HepG2 (cell line): ENCODE results near the gene KLK10. TPM values are rescaled to one million over a fixed set of nuclear protein-coding genes. Genes with fewer than 3 reads are reported as not detected.
A peak's percentile ranks its signal among the peaks of the same experiment; 100 is the strongest.

Experiments used
- ATAC-seq: fragments of 200-7000 bp; cut with Tn5 transposase; 3 replicates; pipeline ENCODE4 v1.9.1; 2020; ENCODE audit warnings: mild to moderate bottlenecking, moderate library complexity
- BruUV-seq: library from RNA; stranded (reverse); fragments of 400-500 nt; replicated peaks from 2 replicates; lab custom pipeline; 2021; lab: Mats Ljungman, UMichigan
- CTCF ChIA-PET: fragments of 300-600 bp; formaldehyde crosslinking; extraction: SDS; loops from one replicate; lab custom pipeline; 2021; ENCODE audit warnings: low total read pairs, inconsistent platforms, low intra/inter-chr PET ratio; lab: Yijun Ruan, JAX
- POLR2A ChIA-PET: fragments of 350-600 bp; sonication (Branson Sonifier 250); formaldehyde crosslinking; loops from one replicate; lab custom pipeline; 2020; ENCODE audit warnings: antibody characterized with exemption, inconsistent platforms; lab: Yijun Ruan, JAX
- DNase-seq: peaks from one replicate; pipeline ENCODE4 v3.0.0-alpha.2; 2015; ENCODE audit warnings: low spot score
- FAIRE-seq: peaks from 3 replicates; lab custom pipeline; 2011; peaks lifted over from hg19 to GRCh38; lab: Jason Lieb, UNC
- H2AFZ ChIP-seq: one replicate; pipeline ENCODE4 v1.6.1; 2011; ENCODE audit warnings: low read length, inconsistent platforms
- H3K27ac ChIP-seq: fragments of 300-600 bp; 3 replicates; pipeline ENCODE4 v1.8.0; 2011; ENCODE audit warnings: mixed run types, mild to moderate bottlenecking, mixed read lengths, low read length, inconsistent platforms; ENCODE audit not compliant: insufficient read depth; ENCODE audit errors: extremely low read length
- H3K27me3 ChIP-seq, 2 experiments: fragments of 200-600 bp in 1 of 2; 2 replicates in 1 of 2; 3 replicates in 1 of 2; pipeline versions ENCODE4 v1.6.0 to v1.8.0; 2011; ENCODE audit warnings: low read length in 2 of 2, mild to moderate bottlenecking in 2 of 2, moderate library complexity in 2 of 2, inconsistent platforms in 1 of 2; ENCODE audit not compliant: insufficient read depth in 2 of 2, control insufficient read depth in 1 of 2
- H3K36me3 ChIP-seq, 2 experiments: fragments of 200-600 bp in 1 of 2; replicated peaks in 1 of 2; 2 replicates in 1 of 2; 3 replicates in 1 of 2; pipeline versions ENCODE4 v1.5.1 to v1.8.0; 2011; ENCODE audit warnings: low read length in 2 of 2, inconsistent platforms in 1 of 2; ENCODE audit not compliant: insufficient read depth in 2 of 2, control insufficient read depth in 1 of 2
- H3K4me1 ChIP-seq: 2 replicates; pipeline ENCODE4 v1.5.1; 2012; ENCODE audit warnings: low read length, inconsistent platforms; ENCODE audit not compliant: insufficient read depth
- H3K4me2 ChIP-seq: 2 replicates; pipeline ENCODE4 v1.6.0; 2011; ENCODE audit warnings: low read depth, low read length, inconsistent platforms
- H3K4me3 ChIP-seq, 3 experiments: fragments of 200-600 bp in 1 of 3; sonication (generic), shearing (Covaris generic) in 1 of 3; replicated peaks in 1 of 3; 2 replicates each; pipeline ENCODE4 v1.5.1; 2011 to 2016; ENCODE audit warnings: low read length in 3 of 3, inconsistent platforms in 2 of 3, low read depth in 2 of 3, mild to moderate bottlenecking in 2 of 3, control low read depth in 1 of 3, mixed read lengths in 1 of 3; ENCODE audit not compliant: insufficient read depth in 1 of 3
- H3K79me2 ChIP-seq: one replicate; pipeline ENCODE4 v1.6.1; 2011; ENCODE audit warnings: low read length, inconsistent platforms; ENCODE audit not compliant: insufficient read depth
- H3K9ac ChIP-seq: 2 replicates; pipeline ENCODE4 v1.6.0; 2011; ENCODE audit warnings: mild to moderate bottlenecking, low read depth, low read length, inconsistent platforms; ENCODE audit not compliant: insufficient read depth
- H3K9me3 ChIP-seq: 2 replicates; pipeline ENCODE4 v1.5.1; 2012; ENCODE audit warnings: mild to moderate bottlenecking, low read length
- H4K20me1 ChIP-seq: 2 replicates; pipeline ENCODE4 v1.6.0; 2011; ENCODE audit warnings: inconsistent platforms, mild to moderate bottlenecking, low read length, moderate library complexity; ENCODE audit not compliant: insufficient read depth
- BATF2 ChIP-seq: sonication (generic); formaldehyde crosslinking; IDR thresholded peaks from 2 replicates; pipeline ENCODE4 v1.8.0; 2022; ENCODE audit warnings: mild to moderate bottlenecking, missing genetic modification reagents, moderate library complexity
- FLYWCH1 ChIP-seq: sonication (generic); formaldehyde crosslinking; IDR thresholded peaks from 2 replicates; pipeline ENCODE4 v1.8.1; 2023; ENCODE audit warnings: mild to moderate bottlenecking, missing genetic modification reagents
- HHEX ChIP-seq: IDR thresholded peaks from 2 replicates; pipeline ENCODE4 v1.6.1; 2016; ENCODE audit warnings: control low read depth
- JUN ChIP-seq: sonication (generic); formaldehyde crosslinking; IDR thresholded peaks from 2 replicates; pipeline ENCODE4 v1.4.0; 2020; ENCODE audit warnings: mild to moderate bottlenecking, missing genetic modification reagents
- NFYB ChIP-seq: sonication (generic); formaldehyde crosslinking; IDR thresholded peaks from 2 replicates; pipeline ENCODE4 v1.4.0; 2020; ENCODE audit warnings: missing genetic modification reagents
- POLR2AphosphoS2 ChIP-seq: IDR thresholded peaks from 2 replicates; pipeline ENCODE4 v1.6.1; 2011; ENCODE audit warnings: low read depth, low read length, improper control_type of control experiment
- RERE ChIP-seq: IDR thresholded peaks from 2 replicates; pipeline ENCODE4 v1.6.1; 2016; ENCODE audit warnings: low read depth, missing genetic modification reagents, missing compliant biosample characterization
- YY1 ChIP-seq: IDR thresholded peaks from 2 replicates; pipeline ENCODE4 v1.6.1; 2011; ENCODE audit warnings: low read length, low read depth, moderate library complexity, mild to moderate bottlenecking; ENCODE audit not compliant: insufficient read depth, insufficient replicate concordance
- ZBTB1 ChIP-seq: sonication (generic); formaldehyde crosslinking; IDR thresholded peaks from 2 replicates; pipeline ENCODE4 v1.4.0; 2020; ENCODE audit warnings: missing genetic modification reagents, borderline replicate concordance
- ZC3H4 ChIP-seq: sonication (generic); formaldehyde crosslinking; IDR thresholded peaks from 2 replicates; pipeline ENCODE4 v1.4.0; 2020; ENCODE audit warnings: missing genetic modification reagents, borderline replicate concordance
- ZNF343 ChIP-seq: sonication (generic); formaldehyde crosslinking; IDR thresholded peaks from 2 replicates; pipeline ENCODE4 v1.4.0; 2020; ENCODE audit warnings: mild to moderate bottlenecking, missing genetic modification reagents
- ZNF44 ChIP-seq: sonication (generic); formaldehyde crosslinking; IDR thresholded peaks from 2 replicates; pipeline ENCODE4 v1.5.1; 2020; ENCODE audit warnings: mild to moderate bottlenecking, missing genetic modification reagents
- ZNF614 ChIP-seq: IDR thresholded peaks from 2 replicates; pipeline ENCODE4 v1.6.1; 2018; ENCODE audit warnings: missing biosample characterization, missing genetic modification reagents, inconsistent platforms, borderline replicate concordance
- WGBS: methylation state at CpG from one replicate; pipeline ENCODE4 v1.1.6; 2017; ENCODE audit warnings: low lambda C conversion rate; 5-methylcytosine and 5-hydroxymethylcytosine counted together
- in situ Hi-C: cut with HindIII; loops from 2 replicates; pipeline ENCODE4 v1.10.0; 2017; ENCODE audit warnings: low pct_unique_long_range_greater_than_20kb; ENCODE audit not compliant: extremely low pct_ligation_motif_present
- intact Hi-C: fragments of 100-400 bp; cut with micrococcal nuclease; formaldehyde crosslinking; loops from one replicate; pipeline ENCODE4 v1.10.0; 2022; ENCODE audit not compliant: unreplicated experiment
- polyA plus RNA-seq, 8 experiments: library from polyadenylated mRNA; depleted of rRNA in 3 of 8; stranded (reverse) in 7 of 8; unstranded in 1 of 8; fragments of >200 nt; fragmentation: Illumina TruSeq in 4 of 8; extraction: Trizol in 4 of 8; gene quantifications; 2 replicates each; pipeline versions ENCODE4 v1.2.1 to v1.2.3, GENCODE V29; 2011 to 2016; ENCODE audit warnings: low read depth in 4 of 8, missing spikeins in 1 of 8, mixed read lengths in 1 of 8; ENCODE audit not compliant: insufficient read depth in 1 of 8
- total RNA-seq, 5 experiments: library from RNA; depleted of rRNA; stranded (reverse); fragments of >200 nt; fragmentation: Illumina TruSeq; extraction: Trizol; gene quantifications; 2 replicates each; pipeline ENCODE4 v1.2.3, GENCODE V29; 2016; ENCODE audit warnings: low read depth in 1 of 5

The KLK10 gene
- total and polyA plus RNA-seq, 2 of the 13 experiments (the other 11 are each of a cell fraction or from before 2014, with no cell fraction given): not detected

- Histone ChIP-seq H3K9me3 (no peaks in the 10 kb centered on the region), H4K20me1 (no peaks in the 10 kb centered on the region), H3K4me3 (no peak overlapping the region), H2AFZ (no peak overlapping the region), H3K36me3 (no peaks in the 10 kb centered on the region), H3K79me2 (no peaks in the 10 kb centered on the region), H3K4me1 (no peaks in the 10 kb centered on the region), H3K4me2 (no peak overlapping the region), H3K27me3 (no peaks in the 10 kb centered on the region; a peak in 1 of 5 replicates), H3K9ac (no peak overlapping the region), H3K27ac (no peak overlapping the region)
- ATAC-seq: peak; percentile 53
- BruUV-seq: no TSS peak
- TF ChIP-seq FLYWCH1 (CRISPR knock-in tag) (no peak), YY1 (no peak), ZNF343 (CRISPR knock-in tag) (no peak), NFYB (CRISPR knock-in tag) (no peak), RERE (CRISPR knock-in tag) (no peak), ZC3H4 (no peak), HHEX (CRISPR knock-in tag) (no peak), BATF2 (CRISPR knock-in tag) (no peak), ZNF44 (CRISPR knock-in tag) (no peak), ZNF614 (no peak), ZBTB1 (CRISPR knock-in tag) (no peak), POLR2AphosphoS2 (no peak), JUN (CRISPR knock-in tag) (no peak)
- intact Hi-C loops: no loop called here
- in situ Hi-C loops: no loop called here
- CTCF ChIA-PET: no interaction called here
- POLR2A ChIA-PET: no interaction called here
- DNase-seq: no peak
- FAIRE-seq: no peak
- 13% methylated on average over 6 of the region's 13 CpGs for WGBS
Measured at GRCh38 chr19:50980208-50980607, 39.3 kb downstream of the KLK10 start.
